ENCODE data around the gene SGCE.

DNA sequence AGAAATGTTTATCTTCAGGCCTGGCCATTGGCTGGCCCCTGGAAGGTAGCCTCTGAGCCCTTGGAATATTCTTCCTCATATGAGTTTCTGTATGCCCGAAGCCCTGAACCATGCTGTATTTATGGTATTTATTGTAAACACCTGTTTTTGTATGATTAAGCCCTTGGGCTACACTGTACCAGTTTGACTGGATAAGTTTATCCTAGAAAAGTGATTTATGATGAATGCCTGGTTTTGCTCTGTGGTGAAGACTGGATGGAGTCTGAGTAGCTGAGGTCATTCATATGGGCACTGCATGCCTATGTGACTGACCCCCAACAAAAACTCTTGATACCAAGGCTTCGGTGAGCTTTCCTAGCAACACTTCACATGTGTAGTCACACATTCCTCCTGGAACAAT is 79.6 kb downstream of the SGCE start:
- TF ChIP-seq, protein P1, sequence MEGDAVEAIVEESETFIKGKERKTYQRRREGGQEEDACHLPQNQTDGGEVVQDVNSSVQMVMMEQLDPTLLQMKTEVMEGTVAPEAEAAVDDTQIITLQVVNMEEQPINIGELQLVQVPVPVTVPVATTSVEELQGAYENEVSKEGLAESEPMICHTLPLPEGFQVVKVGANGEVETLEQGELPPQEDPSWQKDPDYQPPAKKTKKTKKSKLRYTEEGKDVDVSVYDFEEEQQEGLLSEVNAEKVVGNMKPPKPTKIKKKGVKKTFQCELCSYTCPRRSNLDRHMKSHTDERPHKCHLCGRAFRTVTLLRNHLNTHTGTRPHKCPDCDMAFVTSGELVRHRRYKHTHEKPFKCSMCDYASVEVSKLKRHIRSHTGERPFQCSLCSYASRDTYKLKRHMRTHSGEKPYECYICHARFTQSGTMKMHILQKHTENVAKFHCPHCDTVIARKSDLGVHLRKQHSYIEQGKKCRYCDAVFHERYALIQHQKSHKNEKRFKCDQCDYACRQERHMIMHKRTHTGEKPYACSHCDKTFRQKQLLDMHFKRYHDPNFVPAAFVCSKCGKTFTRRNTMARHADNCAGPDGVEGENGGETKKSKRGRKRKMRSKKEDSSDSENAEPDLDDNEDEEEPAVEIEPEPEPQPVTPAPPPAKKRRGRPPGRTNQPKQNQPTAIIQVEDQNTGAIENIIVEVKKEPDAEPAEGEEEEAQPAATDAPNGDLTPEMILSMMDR (IDR thresholded peaks at IDR 0.05) = no peak
- no peak for TF ChIP-seq POLR2A (IDR thresholded peaks at IDR 0.05)
